K562 (cell line): ENCODE measurements around the gene CETN1. TPM values are rescaled to one million over a fixed set of nuclear protein-coding genes. Genes with fewer than 3 reads are reported as not detected.

ENCODE experiments used
- ATAC-seq: fragments of 200-7000 bp; cut with Tn5 transposase; 3 replicates; pipeline ENCODE4 v1.9.1; 2020; ENCODE audit warnings: moderate library complexity
- BruUV-seq: library from RNA; stranded (reverse); fragments of 400-500 nt; replicated peaks from 2 replicates; lab custom pipeline; 2021; lab: Mats Ljungman, UMichigan
- CTCF ChIA-PET: fragments of 300-600 bp; formaldehyde crosslinking; extraction: SDS; loops from one replicate; lab custom pipeline; 2021; ENCODE audit warnings: low intra/inter-chr PET ratio; lab: Yijun Ruan, JAX
- POLR2A ChIA-PET: fragments of 300-600, 350-650 bp; sonication (Branson Sonifier 250); formaldehyde crosslinking; extraction: SDS; loops from one replicate; lab custom pipeline; 2021; ENCODE audit warnings: antibody characterized with exemption, inconsistent platforms; lab: Yijun Ruan, JAX
- DNase-seq, 4 experiments: peaks; one replicate each; pipeline versions ENCODE4 v3.0.0 to v3.0.0-alpha.2; 2011 to 2018; ENCODE audit warnings: low spot score in 3 of 4, mixed read lengths in 3 of 4; ENCODE audit errors: extremely low read depth in 1 of 4
- FAIRE-seq: peaks from 2 replicates; lab custom pipeline; 2011; peaks lifted over from hg19 to GRCh38; lab: Jason Lieb, UNC
- H2AFZ ChIP-seq: 2 replicates; pipeline ENCODE4 v1.6.0; 2011; ENCODE audit warnings: low read depth, low read length, control low read depth, inconsistent platforms
- H3K27ac ChIP-seq: fragments of 200-600 bp; 3 replicates; pipeline ENCODE4 v1.8.0; 2011; ENCODE audit warnings: low read depth, mild to moderate bottlenecking, control low read depth, inconsistent platforms, low read length, moderate library complexity, mixed read lengths; ENCODE audit errors: extremely low read depth
- H3K27me3 ChIP-seq, 2 experiments: fragments of 300-600 bp in 1 of 2; 2 replicates in 1 of 2; 3 replicates in 1 of 2; pipeline versions ENCODE4 v1.6.0 to v1.8.0; 2011; ENCODE audit warnings: inconsistent platforms in 2 of 2, low read length in 2 of 2, mild to moderate bottlenecking in 1 of 2, mixed read lengths in 1 of 2, moderate library complexity in 1 of 2; ENCODE audit not compliant: control insufficient read depth in 2 of 2, insufficient read depth in 2 of 2
- H3K36me3 ChIP-seq: fragments of 300-600 bp; 3 replicates; pipeline ENCODE4 v1.8.0; 2011; ENCODE audit warnings: mild to moderate bottlenecking, low read length, inconsistent platforms; ENCODE audit not compliant: control insufficient read depth, insufficient read depth
- H3K4me1 ChIP-seq, 2 experiments: fragments of 200-600 bp in 1 of 2; replicated peaks in 1 of 2; 2 replicates in 1 of 2; 3 replicates in 1 of 2; pipeline versions ENCODE4 v1.5.1 to v1.8.0; 2011; ENCODE audit warnings: inconsistent platforms in 2 of 2, low read length in 2 of 2, mild to moderate bottlenecking in 1 of 2, mixed read lengths in 1 of 2, moderate library complexity in 1 of 2; ENCODE audit not compliant: control insufficient read depth in 2 of 2, insufficient read depth in 2 of 2
- H3K4me2 ChIP-seq: 2 replicates; pipeline ENCODE4 v1.6.1; 2011; ENCODE audit warnings: low read length, control low read depth, inconsistent platforms, mixed read lengths; ENCODE audit not compliant: insufficient read depth
- H3K4me3 ChIP-seq: fragments of 200-600 bp; sonication (generic), shearing (Covaris generic); 2 replicates; pipeline ENCODE4 v1.5.1; 2016; ENCODE audit warnings: control low read depth, inconsistent platforms
- H3K79me2 ChIP-seq: fragments of 200-600 bp; 3 replicates; pipeline ENCODE4 v1.8.0; 2011; ENCODE audit warnings: low read length, inconsistent platforms; ENCODE audit not compliant: control insufficient read depth, insufficient read depth
- H3K9ac ChIP-seq, 2 experiments: 2 replicates each; pipeline versions ENCODE4 v1.6.0 to v1.6.1; 2011; ENCODE audit warnings: low read depth in 2 of 2, low read length in 2 of 2, control low read depth in 1 of 2, inconsistent platforms in 1 of 2, mild to moderate bottlenecking in 1 of 2, mixed read lengths in 1 of 2; ENCODE audit not compliant: insufficient read depth in 1 of 2
- H3K9me1 ChIP-seq: one replicate; pipeline ENCODE4 v1.6.0; 2011; ENCODE audit warnings: inconsistent platforms, mild to moderate bottlenecking, low read length, moderate library complexity; ENCODE audit not compliant: control insufficient read depth, insufficient read depth
- H3K9me3 ChIP-seq: replicated peaks from 2 replicates; pipeline ENCODE4 v1.5.1; 2011; ENCODE audit warnings: low read depth, low read length, inconsistent platforms; ENCODE audit not compliant: control insufficient read depth, insufficient read depth
- H4K20me1 ChIP-seq: replicated peaks from 2 replicates; pipeline ENCODE4 v1.6.1; 2011; ENCODE audit warnings: low read length, inconsistent platforms, mixed read lengths; ENCODE audit not compliant: control insufficient read depth, insufficient read depth
- MEIS2 ChIP-seq: fragments of 450-650 bp; IDR thresholded peaks from 2 replicates; pipeline ENCODE4 v1.6.1; 2014; ENCODE audit warnings: mild to moderate bottlenecking; ENCODE audit not compliant: partially characterized antibody
- NRF1 ChIP-seq, 2 experiments: fragments of 450-650 bp; IDR thresholded peaks in 1 of 2; conservative IDR thresholded peaks in 1 of 2; 2 replicates each; pipeline ENCODE4 v1.6.1; 2014; ENCODE audit warnings: mild to moderate bottlenecking in 2 of 2
- ZNF232 ChIP-seq: sonication (generic); formaldehyde crosslinking; IDR thresholded peaks from 2 replicates; pipeline ENCODE4 v1.8.0; 2022; ENCODE audit warnings: mild to moderate bottlenecking, missing genetic modification reagents
- ZSCAN32 ChIP-seq: fragments of 450-650 bp; formaldehyde crosslinking; IDR thresholded peaks from 2 replicates; pipeline ENCODE4 v1.4.0; 2020; ENCODE audit warnings: mild to moderate bottlenecking, moderate library complexity
- WGBS: fragments of 100-300 bp; shearing (Covaris generic); methylation state at CpG from one replicate; pipeline ENCODE4 v1.1.6; 2016; ENCODE audit warnings: low coverage, mixed read lengths; ENCODE audit not compliant: insufficient coverage; ENCODE audit errors: missing lambda C conversion rate; 5-methylcytosine and 5-hydroxymethylcytosine counted together
- in situ Hi-C: fragments of 300-500 bp; cut with MboI; formaldehyde crosslinking; loops from 4 replicates; pipeline ENCODE4 v1.15.0; 2018; ENCODE audit warnings: inconsistent platforms, mixed read lengths
- intact Hi-C: fragments of 100-400 bp; cut with micrococcal nuclease; formaldehyde crosslinking; loops from 2 replicates; pipeline ENCODE4 v1.14.2; 2022
- polyA plus RNA-seq, 8 experiments: library from polyadenylated mRNA; depleted of rRNA in 4 of 8; stranded (reverse) in 5 of 8; unstranded in 3 of 8; fragments of >200 nt; fragmentation: Nextera tagmentation in 2 of 8; fragmentation: Illumina TruSeq in 1 of 8; extraction: Ambion mirVana in 2 of 8; extraction: Trizol in 1 of 8; gene quantifications; 2 replicates each; pipeline versions ENCODE4 v1.2.1 to v1.2.3, GENCODE V29; 2011 to 2014; ENCODE audit warnings: inconsistent platforms in 1 of 8, missing spikeins in 1 of 8
- total RNA-seq, 7 experiments: library from RNA; depleted of rRNA in 6 of 7; stranded (reverse); fragments of >200 nt in 6 of 7; fragmentation: Illumina TruSeq in 2 of 7; extraction: Trizol in 2 of 7; gene quantifications; 2 replicates each; pipeline versions ENCODE4 v1.2.1 to v1.2.3, GENCODE V29; 2011 to 2021; ENCODE audit warnings: low replicate concordance in 1 of 7

Gene CETN1
- total and polyA plus RNA-seq, 9 of the 15 experiments (the other 6 are each of a cell fraction or from before 2014, with no cell fraction given): 0.07 to 0.34 (median 0.19) TPM; not detected in 3

GRCh38 chr18:549967-550366, 30.2 kb upstream of the CETN1 start:
- no peak overlapping the region for H2AFZ ChIP-seq
- FAIRE-seq (no peak), ATAC-seq (no peak), DNase-seq (no peak)
- H4K20me1 ChIP-seq: no peaks in the 10 kb centered on the region
- H3K27ac ChIP-seq: no peak overlapping the region
- peaks cover 7 to 8% of the 10 kb centered on the region in 2 experiments; a peak in 3 of 5 replicates for H3K27me3 ChIP-seq
- ChIA-PET POLR2A (no interaction called here), CTCF (no interaction called here)
- no peak overlapping the region for H3K4me2 ChIP-seq
- BruUV-seq: no TSS peak
- no peaks in the 10 kb centered on the region for H3K4me1 ChIP-seq
- no peak overlapping the region for H3K4me3 ChIP-seq
- TF ChIP-seq NRF1 (conservative IDR thresholded peaks at IDR 0.05 in 1 of 2, IDR thresholded peaks at IDR 0.05 in 1 of 2) (peak in 1 of 2 experiments; percentile 45; a peak in 1 of 4 replicates), ZNF232 (CRISPR knock-in tag) (no peak)
- H3K36me3 ChIP-seq: no peaks in the 10 kb centered on the region
- no peaks in the 10 kb centered on the region for H3K9me3 ChIP-seq
- H3K9me1 ChIP-seq: no peaks in the 10 kb centered on the region
- no peak overlapping the region for H3K9ac ChIP-seq
- intact Hi-C loops (no loop called here), in situ Hi-C loops (no loop called here)
- no peaks in the 10 kb centered on the region for H3K79me2 ChIP-seq
- 10% methylated on average over 3 of the region's 3 CpGs for WGBS

GRCh38 chr18:551404-552061, 28.6 kb upstream of the CETN1 start:
- WGBS: 3% methylated on average over 4 of the region's 4 CpGs
- Histone ChIP-seq H3K36me3 (no peaks in the 10 kb centered on the region), H3K4me1 (no peaks in the 10 kb centered on the region), H3K9me1 (no peaks in the 10 kb centered on the region), H3K27ac (no peak overlapping the region), H3K9ac (no peak overlapping the region), H2AFZ (no peak overlapping the region), H4K20me1 (no peaks in the 10 kb centered on the region), H3K4me3 (no peak overlapping the region), H3K27me3 (peaks cover 4% of the 10 kb centered on the region in 2 experiments; a peak in 2 of 5 replicates), H3K4me2 (no peak overlapping the region), H3K79me2 (no peaks in the 10 kb centered on the region), H3K9me3 (no peaks in the 10 kb centered on the region)
- ChIA-PET POLR2A (no interaction called here), CTCF (no interaction called here)
- no TSS peak for BruUV-seq
- DNase-seq (no peak), ATAC-seq (peak; percentile 45; the same call in 2 of the 3 replicates), FAIRE-seq (no peak)
- in situ Hi-C loops (no loop called here), intact Hi-C loops (no loop called here)
- TF ChIP-seq ZSCAN32 (CRISPR knock-in tag) (no peak), MEIS2 (peak; percentile 3)
